Fibroblast of lung (primary cell): Measurements from ENCODE around the gene ID3.

Experiments used
- EZH2 ChIP-seq: IDR thresholded peaks from 2 replicates; pipeline ENCODE4 v1.5.1; 2012; ENCODE audit warnings: low read length, control low read depth, mild to moderate bottlenecking; ENCODE audit errors: missing control alignments
- TF ChIP-seq, protein P1 (sequence below), 2 donors: IDR thresholded peaks in 1 of 2; conservative IDR thresholded peaks in 1 of 2; 1 replicate in 1 of 2; 2 replicates in 1 of 2; pipeline ENCODE4 v1.5.1; 2011 to 2012; ENCODE audit warnings: low read length in 2 of 2, control low read depth in 1 of 2, inconsistent platforms in 1 of 2, low read depth in 1 of 2, mild to moderate bottlenecking in 1 of 2

DNA sequence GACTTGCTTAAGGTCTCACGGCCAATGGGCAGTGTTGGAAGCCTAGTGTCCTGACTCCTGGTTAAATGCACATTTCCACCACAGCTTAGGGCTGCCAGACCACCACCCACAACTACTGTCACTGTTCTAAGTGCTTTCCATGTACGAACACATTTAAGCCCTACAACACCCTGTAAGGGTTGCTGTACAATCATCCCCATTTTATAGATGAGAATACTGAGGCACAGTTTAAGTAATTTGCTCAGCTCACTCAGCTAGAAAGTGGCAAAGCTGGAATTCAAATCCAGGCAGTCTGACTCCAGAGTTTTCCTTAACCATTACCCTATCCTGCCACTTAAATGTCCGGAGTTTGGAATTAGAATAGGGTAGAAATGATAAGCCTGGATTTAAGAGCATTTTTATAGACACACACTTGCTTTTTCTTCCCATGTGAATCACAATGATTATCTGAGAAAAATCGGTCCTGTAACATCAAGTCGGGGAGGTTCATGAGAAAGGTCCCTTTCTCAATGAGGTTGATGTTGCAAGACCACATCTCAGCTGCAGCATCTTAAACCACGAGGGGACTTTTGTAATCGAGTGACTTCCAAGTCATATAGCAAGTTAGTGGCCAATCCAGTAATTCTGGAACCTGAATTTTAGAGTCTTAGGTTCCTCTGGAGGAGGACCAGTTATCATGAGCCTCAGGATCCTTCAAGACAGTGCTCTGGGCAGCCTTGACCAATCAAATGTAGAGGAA is 36.9 kb downstream of the ID3 start:
- TF ChIP-seq, protein P1, sequence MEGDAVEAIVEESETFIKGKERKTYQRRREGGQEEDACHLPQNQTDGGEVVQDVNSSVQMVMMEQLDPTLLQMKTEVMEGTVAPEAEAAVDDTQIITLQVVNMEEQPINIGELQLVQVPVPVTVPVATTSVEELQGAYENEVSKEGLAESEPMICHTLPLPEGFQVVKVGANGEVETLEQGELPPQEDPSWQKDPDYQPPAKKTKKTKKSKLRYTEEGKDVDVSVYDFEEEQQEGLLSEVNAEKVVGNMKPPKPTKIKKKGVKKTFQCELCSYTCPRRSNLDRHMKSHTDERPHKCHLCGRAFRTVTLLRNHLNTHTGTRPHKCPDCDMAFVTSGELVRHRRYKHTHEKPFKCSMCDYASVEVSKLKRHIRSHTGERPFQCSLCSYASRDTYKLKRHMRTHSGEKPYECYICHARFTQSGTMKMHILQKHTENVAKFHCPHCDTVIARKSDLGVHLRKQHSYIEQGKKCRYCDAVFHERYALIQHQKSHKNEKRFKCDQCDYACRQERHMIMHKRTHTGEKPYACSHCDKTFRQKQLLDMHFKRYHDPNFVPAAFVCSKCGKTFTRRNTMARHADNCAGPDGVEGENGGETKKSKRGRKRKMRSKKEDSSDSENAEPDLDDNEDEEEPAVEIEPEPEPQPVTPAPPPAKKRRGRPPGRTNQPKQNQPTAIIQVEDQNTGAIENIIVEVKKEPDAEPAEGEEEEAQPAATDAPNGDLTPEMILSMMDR (conservative IDR thresholded peaks at IDR 0.05 in 1 of 2, IDR thresholded peaks at IDR 0.05 in 1 of 2; ENCODE audit: low read depth in 1 of 2, low read length in 2 of 2) = no peak
- TF ChIP-seq EZH2 = no peak
